ENCODE data around the gene HES3.

HES3 gene

DNA sequence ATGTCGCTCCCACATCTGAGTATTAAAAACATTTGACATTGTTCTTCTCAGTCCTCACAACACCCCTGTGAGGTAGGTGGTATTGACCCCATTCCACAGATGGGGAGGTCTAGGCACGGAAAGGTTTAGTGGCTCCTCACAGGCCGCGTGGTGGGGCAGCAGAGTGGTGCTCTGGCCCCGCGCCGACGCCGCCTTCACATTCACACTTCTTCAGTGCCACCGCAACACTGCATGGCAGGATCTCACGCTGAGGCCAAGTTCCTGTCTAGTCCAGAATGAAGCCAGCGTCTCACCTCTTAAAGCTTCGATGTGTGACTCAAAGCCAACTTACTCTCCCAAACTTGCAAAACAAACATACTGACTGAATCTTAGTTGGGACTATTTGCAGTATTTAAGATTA is 20.4 kb upstream of the HES3 start:
- H3K9me3 ChIP-seq (ENCODE audit: control insufficient read depth, insufficient read depth, low read length): no peaks in the 10 kb centered on the region
- no peaks in the 10 kb centered on the region for H3K4me1 ChIP-seq (ENCODE audit: control insufficient read depth, insufficient read depth, low read length)
- H3K27me3 ChIP-seq (ENCODE audit: control insufficient read depth, insufficient read depth, low read length): no peaks in the 10 kb centered on the region
- H3K4me3 ChIP-seq (ENCODE audit: low read depth, low read length): no peak overlapping the region
- peaks cover 24% of the 10 kb centered on the region for H3K36me3 ChIP-seq (ENCODE audit: control insufficient read depth, insufficient read depth, low read length)
- H3K9ac ChIP-seq (ENCODE audit: low read depth, low read length): no peak overlapping the region

DNA sequence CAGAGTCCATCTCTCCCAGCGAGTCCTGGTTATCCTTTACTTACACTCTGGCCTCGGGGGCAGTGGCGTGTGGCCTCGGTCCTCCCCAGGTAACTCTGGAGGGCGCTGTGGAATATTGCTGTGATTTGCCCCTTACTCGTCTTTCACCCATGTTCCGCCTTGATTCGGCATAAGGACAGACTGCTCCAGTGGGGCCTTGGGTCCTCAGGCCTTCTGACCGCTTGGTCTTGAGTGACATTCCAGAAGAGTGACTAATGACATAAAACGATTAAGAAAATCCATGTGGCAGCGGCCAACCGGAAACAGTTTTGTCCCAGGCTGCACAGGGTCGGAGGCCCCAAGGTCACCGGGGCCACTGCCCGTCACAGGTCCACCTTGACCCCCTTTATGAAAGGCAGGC is 19.3 kb upstream of the HES3 start:
- no peak overlapping the region for H3K4me3 ChIP-seq (ENCODE audit: low read depth, low read length)
- H3K9ac ChIP-seq (ENCODE audit: low read depth, low read length): no peak overlapping the region
- no peaks in the 10 kb centered on the region for H3K9me3 ChIP-seq (ENCODE audit: control insufficient read depth, insufficient read depth, low read length)
- no peaks in the 10 kb centered on the region for H3K4me1 ChIP-seq (ENCODE audit: control insufficient read depth, insufficient read depth, low read length)
- H3K36me3 ChIP-seq (ENCODE audit: control insufficient read depth, insufficient read depth, low read length): peaks cover 24% of the 10 kb centered on the region
- H3K27me3 ChIP-seq (ENCODE audit: control insufficient read depth, insufficient read depth, low read length): no peaks in the 10 kb centered on the region

DNA sequence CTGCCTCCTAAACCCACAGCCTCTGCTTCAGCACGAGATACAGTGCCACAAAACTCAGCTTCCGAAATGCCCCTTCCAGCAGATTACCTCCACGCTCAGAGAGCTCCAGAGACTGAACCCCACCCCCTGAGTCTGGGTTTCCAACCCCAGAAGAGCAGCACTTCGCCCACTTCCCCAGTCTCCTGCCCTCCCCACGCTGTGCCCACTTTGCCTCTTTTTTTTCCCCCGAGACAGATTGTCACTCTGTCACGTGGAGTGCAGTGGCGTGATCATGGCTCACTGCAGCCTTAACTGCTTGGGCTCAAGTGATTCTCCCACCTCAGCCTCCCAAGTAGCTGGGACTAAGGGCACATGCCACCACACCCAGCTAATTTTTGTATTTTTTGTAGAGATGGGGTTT is 18.3 kb upstream of the HES3 start:
- Histone ChIP-seq H3K4me3 (ENCODE audit: low read depth, low read length) (no peak overlapping the region), H3K9me3 (ENCODE audit: control insufficient read depth, insufficient read depth, low read length) (no peaks in the 10 kb centered on the region), H3K4me1 (ENCODE audit: control insufficient read depth, insufficient read depth, low read length) (no peaks in the 10 kb centered on the region), H3K9ac (ENCODE audit: low read depth, low read length) (no peak overlapping the region), H3K27me3 (ENCODE audit: control insufficient read depth, insufficient read depth, low read length) (no peaks in the 10 kb centered on the region), H3K36me3 (ENCODE audit: control insufficient read depth, insufficient read depth, low read length) (peaks cover 24% of the 10 kb centered on the region)

DNA sequence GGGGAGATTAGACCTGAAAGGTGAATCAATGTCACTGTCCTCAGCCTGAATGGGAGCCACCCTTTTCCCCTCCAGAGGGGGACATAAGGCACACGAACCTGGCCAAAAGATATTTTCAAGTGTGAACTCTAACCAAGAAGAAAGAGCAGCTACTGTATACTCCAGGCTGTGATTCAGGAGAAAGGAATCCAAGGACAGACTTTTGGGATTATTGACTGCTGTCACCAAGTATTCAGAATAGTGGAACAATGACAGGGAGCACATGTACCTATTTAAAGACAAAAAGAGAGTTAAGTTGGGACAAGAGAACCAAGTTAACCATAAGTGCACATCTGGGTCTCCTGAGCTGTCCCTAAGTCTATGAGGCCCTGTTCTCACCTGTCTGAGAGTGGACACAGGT is 10.6 kb upstream of the HES3 start:
- Histone ChIP-seq H3K9ac (ENCODE audit: low read depth, low read length) (no peak overlapping the region), H3K9me3 (ENCODE audit: control insufficient read depth, insufficient read depth, low read length) (no peaks in the 10 kb centered on the region), H3K4me3 (ENCODE audit: low read depth, low read length) (no peak overlapping the region), H3K36me3 (ENCODE audit: control insufficient read depth, insufficient read depth, low read length) (peaks cover 24% of the 10 kb centered on the region), H3K27me3 (ENCODE audit: control insufficient read depth, insufficient read depth, low read length) (no peaks in the 10 kb centered on the region), H3K4me1 (ENCODE audit: control insufficient read depth, insufficient read depth, low read length) (peaks cover 4% of the 10 kb centered on the region)

DNA sequence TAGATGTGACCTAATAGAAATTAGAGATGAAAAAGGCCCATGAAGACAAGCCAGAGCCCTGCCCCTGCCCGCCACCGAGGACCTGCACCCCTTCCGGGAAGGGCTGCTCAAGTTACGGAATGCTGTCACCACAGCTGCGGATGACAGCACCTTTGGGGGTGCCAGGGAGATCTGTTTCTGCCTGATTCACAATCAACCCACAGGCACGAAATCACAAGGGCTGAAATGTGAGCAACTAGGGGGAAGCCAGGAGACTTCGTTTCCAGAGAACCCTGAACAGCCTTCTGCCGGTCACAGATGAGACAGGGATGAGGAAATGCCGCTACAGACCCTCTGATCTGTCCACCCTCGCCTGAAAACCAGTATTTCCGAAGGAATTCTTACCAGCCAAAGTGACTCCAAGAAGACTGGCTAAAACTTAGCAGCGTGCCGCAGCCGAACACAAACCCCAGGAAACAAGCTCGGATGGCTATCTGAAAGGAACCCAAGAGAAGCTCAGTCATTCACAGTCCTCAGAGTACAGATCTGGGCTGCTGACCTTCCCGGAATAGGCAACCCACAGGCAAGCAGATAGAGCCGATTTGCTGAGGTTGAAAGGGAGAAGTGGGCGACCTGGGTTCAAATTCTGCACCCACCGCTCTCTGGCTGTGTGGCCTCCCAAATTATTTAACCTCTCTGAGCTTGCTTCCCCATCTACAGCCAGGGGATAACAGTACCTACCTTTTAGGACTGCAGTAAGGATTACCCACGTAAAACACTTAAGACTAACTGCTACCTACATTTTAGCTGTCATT is 9.3 kb upstream of the HES3 start:
- H3K36me3 ChIP-seq (ENCODE audit: control insufficient read depth, insufficient read depth, low read length): peaks cover 24% of the 10 kb centered on the region
- H3K9me3 ChIP-seq (ENCODE audit: control insufficient read depth, insufficient read depth, low read length): no peaks in the 10 kb centered on the region
- H3K4me3 ChIP-seq (ENCODE audit: low read depth, low read length): peak overlapping the region; percentile 77
- peaks cover 9% of the 10 kb centered on the region for H3K4me1 ChIP-seq (ENCODE audit: control insufficient read depth, insufficient read depth, low read length)
- peak overlapping the region; percentile 73 for H3K9ac ChIP-seq (ENCODE audit: low read depth, low read length)
- H3K27me3 ChIP-seq (ENCODE audit: control insufficient read depth, insufficient read depth, low read length): no peaks in the 10 kb centered on the region

DNA sequence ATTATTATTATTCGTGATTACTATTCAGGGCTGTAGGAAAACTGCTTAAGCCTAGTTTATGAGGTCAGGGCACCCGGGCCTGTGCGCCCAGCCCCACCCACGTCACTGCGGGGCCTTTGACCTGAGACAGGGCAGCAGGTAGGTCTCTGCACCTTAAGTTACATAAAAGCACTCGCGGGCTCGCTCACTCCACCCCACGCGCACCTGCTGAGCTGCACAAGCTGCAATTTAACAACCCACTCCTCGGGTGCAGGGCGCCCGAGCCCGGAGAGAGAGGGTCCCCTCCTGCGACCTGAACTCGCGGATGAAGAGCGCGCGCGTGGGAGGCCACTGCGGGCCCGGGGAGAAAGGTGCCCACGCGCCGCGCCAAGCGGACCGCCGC is 8.7 kb upstream of the HES3 start:
- Histone ChIP-seq H3K4me3 (ENCODE audit: low read depth, low read length) (peak overlapping the region; percentile 77), H3K36me3 (ENCODE audit: control insufficient read depth, insufficient read depth, low read length) (peaks cover 24% of the 10 kb centered on the region), H3K27me3 (ENCODE audit: control insufficient read depth, insufficient read depth, low read length) (no peaks in the 10 kb centered on the region), H3K9me3 (ENCODE audit: control insufficient read depth, insufficient read depth, low read length) (no peaks in the 10 kb centered on the region), H3K4me1 (ENCODE audit: control insufficient read depth, insufficient read depth, low read length) (peaks cover 15% of the 10 kb centered on the region), H3K9ac (ENCODE audit: low read depth, low read length) (peak overlapping the region; percentile 73)

DNA sequence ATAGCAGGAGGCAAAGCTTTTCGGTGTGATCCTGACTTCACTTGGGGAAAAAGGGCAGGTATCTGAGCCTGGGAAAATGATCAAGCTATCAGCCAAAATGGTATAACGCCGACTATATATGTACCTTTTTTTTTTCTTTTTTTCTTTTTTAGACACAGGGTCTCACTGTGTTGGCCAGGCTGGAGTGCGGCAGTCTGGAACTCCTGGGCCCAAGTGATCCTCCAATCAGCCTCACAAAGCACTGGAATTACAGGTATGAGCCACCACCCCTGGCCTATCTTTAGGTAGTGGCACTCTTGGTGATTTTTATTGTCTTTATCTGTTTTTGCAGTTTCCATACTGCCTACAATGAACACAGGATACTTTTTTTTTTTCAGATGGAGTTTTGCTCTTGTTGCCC is 6.9 kb upstream of the HES3 start:
- Histone ChIP-seq H3K27me3 (ENCODE audit: control insufficient read depth, insufficient read depth, low read length) (peaks cover 2% of the 10 kb centered on the region), H3K4me1 (ENCODE audit: control insufficient read depth, insufficient read depth, low read length) (peaks cover 25% of the 10 kb centered on the region), H3K36me3 (ENCODE audit: control insufficient read depth, insufficient read depth, low read length) (peaks cover 15% of the 10 kb centered on the region), H3K9me3 (ENCODE audit: control insufficient read depth, insufficient read depth, low read length) (no peaks in the 10 kb centered on the region), H3K9ac (ENCODE audit: low read depth, low read length) (no peak overlapping the region), H3K4me3 (ENCODE audit: low read depth, low read length) (no peak overlapping the region)

DNA sequence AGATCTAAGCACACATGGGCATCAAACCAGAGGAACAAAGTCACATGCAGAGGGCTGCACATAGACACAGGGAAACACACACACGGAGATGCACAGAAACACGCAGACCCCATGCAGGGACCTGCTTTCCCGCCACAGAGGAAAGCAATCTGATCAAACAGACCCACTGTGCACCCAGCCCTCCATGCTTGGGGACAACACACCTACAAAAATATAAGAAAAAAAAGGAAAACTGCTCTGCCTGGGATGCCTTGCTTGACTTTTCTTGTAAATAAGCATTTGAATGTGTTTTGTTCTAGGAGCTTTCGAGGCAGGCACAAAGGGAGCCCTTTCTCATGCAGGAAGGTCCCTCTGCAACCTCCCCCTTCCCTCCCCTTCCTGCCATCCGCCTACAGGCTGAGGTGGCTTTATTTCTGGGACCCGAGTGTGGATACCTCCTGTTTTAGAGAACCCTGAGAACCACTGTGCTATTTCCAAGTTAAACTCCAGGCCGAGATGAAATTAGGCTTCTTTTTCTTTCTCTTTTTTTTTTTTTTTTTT is 4.7 kb upstream of the HES3 start:
- Histone ChIP-seq H3K36me3 (ENCODE audit: control insufficient read depth, insufficient read depth, low read length) (peaks cover 4% of the 10 kb centered on the region), H3K27me3 (ENCODE audit: control insufficient read depth, insufficient read depth, low read length) (peaks cover 15% of the 10 kb centered on the region), H3K4me1 (ENCODE audit: control insufficient read depth, insufficient read depth, low read length) (peaks cover 33% of the 10 kb centered on the region), H3K9me3 (ENCODE audit: control insufficient read depth, insufficient read depth, low read length) (no peaks in the 10 kb centered on the region), H3K4me3 (ENCODE audit: low read depth, low read length) (peak overlapping the region; percentile 33), H3K9ac (ENCODE audit: low read depth, low read length) (no peak overlapping the region)

DNA sequence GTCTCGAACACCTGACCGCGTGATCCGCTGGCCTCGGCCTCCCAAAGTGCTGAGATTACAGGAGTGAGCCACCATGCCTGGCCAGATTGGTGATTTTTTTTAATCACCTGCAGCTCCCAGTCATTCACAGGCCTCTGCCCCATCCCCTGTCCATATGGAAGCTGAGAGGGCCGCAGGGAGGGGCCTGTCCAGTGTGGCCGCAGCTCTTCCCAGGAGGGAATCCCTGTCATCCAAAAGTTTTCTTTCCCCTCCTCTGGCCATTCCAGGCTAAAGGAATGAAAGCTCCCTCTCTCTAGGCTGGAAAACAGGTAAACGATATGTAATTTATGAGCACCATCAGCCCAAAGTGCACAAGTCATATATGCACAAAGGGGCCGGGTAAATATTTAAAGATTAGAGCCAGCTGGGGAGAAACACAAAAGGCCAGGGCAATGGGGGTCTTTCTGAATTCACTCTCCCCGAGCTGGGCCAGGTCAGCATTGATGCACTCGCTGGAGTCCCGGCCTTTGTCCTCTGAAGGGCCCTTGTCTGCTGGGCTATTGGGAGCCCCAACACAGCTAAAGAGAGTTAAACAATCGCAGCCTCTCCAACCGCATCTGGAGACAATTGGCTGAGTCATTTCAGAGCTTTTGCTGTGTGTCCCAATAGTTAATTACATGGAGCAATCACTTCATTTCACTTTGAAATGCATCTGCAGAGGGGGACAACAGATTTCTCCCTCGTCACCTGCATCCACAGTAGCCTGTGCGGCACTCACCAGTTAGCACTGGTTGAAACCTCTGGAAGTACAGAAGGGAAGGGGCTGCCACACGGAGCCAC is 3.8 kb upstream of the HES3 start:
- Histone ChIP-seq H3K4me1 (ENCODE audit: control insufficient read depth, insufficient read depth, low read length) (peaks cover 28% of the 10 kb centered on the region), H3K4me3 (ENCODE audit: low read depth, low read length) (peak overlapping the region; percentile 1), H3K36me3 (ENCODE audit: control insufficient read depth, insufficient read depth, low read length) (no peaks in the 10 kb centered on the region), H3K27me3 (ENCODE audit: control insufficient read depth, insufficient read depth, low read length) (peaks cover 16% of the 10 kb centered on the region), H3K9ac (ENCODE audit: low read depth, low read length) (peak overlapping the region; percentile 2), H3K9me3 (ENCODE audit: control insufficient read depth, insufficient read depth, low read length) (no peaks in the 10 kb centered on the region)

DNA sequence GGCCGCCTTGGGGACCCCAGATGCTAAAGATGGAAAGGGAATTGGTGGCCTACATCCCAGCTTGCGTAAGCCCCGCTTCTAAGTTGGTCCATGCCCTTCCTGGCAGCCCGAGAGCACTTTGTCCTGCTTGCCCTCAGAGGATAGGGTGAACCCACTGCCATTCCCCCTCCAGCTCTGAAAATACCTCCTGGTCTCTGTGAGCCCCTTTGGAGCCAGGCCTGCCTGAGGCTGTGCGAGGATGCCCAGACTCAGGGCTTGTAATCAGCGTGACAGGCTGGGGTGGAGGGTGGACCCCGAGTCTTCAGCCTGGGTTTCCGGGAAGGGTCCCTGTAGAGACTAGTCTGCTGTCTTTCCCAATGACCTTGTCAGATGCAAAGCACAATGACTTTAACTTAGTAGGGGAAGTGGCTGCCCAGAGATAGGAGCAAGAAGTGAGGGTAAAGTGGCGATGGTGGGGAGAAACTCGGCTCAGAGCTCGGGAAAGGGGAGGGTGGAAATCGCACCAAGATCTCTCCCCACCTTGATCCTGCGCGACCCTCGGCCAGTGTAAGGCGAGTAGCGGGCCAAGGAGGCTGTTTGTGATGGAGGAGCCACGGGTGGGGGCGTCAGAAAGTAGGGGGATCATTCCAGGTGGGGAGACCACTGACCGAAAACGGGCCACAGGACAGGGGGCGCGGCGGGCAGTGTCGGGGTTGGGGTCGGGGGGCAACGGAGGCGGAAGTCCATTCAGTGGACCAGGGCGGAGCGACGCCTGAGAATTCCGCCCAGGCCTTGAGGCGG is 2.7 kb upstream of the HES3 start:
- peak overlapping the region; percentile 19 for H3K4me3 ChIP-seq (ENCODE audit: low read depth, low read length)
- H3K36me3 ChIP-seq (ENCODE audit: control insufficient read depth, insufficient read depth, low read length): no peaks in the 10 kb centered on the region
- peaks cover 28% of the 10 kb centered on the region for H3K4me1 ChIP-seq (ENCODE audit: control insufficient read depth, insufficient read depth, low read length)
- peaks cover 16% of the 10 kb centered on the region for H3K27me3 ChIP-seq (ENCODE audit: control insufficient read depth, insufficient read depth, low read length)
- H3K9ac ChIP-seq (ENCODE audit: low read depth, low read length): no peak overlapping the region
- H3K9me3 ChIP-seq (ENCODE audit: control insufficient read depth, insufficient read depth, low read length): no peaks in the 10 kb centered on the region

DNA sequence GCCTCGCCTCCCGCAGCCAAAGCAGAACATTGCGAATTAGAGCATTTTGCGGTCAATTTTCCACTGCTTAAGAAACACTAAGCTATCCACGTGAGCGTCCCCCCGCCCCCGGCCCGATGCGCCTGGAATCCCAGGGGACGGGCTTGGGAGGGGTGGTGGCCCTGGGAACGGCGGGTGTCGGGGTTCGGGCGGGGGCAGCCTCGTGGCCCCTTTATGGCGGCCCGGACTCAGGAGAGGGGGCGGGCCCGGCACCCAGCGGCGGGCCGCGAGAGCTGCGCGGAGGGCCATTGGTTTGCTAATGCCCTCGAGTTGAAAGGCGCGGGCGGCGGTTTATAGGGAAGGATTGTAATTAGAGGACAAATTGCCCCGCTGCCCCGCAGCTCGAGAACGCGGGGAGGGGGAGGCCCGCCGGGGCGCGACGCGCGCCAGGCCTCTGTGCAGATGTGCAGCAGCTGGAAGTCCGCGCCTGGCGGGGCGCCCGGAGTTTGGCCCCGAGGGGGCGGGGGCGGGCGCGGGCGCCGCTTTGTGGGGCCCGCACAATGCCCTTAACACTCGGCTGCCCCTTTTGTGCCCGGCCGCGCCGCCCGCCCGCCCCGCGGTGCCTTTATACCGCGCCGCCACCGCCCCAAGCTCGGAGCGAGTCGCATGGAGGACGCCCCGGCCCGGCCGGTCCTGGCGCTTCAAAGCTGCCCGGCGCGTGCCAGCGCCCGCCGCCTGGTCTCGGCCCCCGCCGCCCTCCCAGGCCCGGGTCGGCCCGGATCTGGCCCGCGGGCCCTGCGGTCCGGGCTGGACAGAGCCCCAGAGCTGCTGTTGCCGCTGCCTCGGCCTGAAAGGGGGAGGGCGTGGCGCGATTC is 1.9 kb upstream of the HES3 start:
- Histone ChIP-seq H3K4me3 (ENCODE audit: low read depth, low read length) (peak overlapping the region; percentile 19), H3K9ac (ENCODE audit: low read depth, low read length) (no peak overlapping the region), H3K27me3 (ENCODE audit: control insufficient read depth, insufficient read depth, low read length) (peaks cover 19% of the 10 kb centered on the region), H3K36me3 (ENCODE audit: control insufficient read depth, insufficient read depth, low read length) (no peaks in the 10 kb centered on the region), H3K4me1 (ENCODE audit: control insufficient read depth, insufficient read depth, low read length) (peaks cover 28% of the 10 kb centered on the region), H3K9me3 (ENCODE audit: control insufficient read depth, insufficient read depth, low read length) (no peaks in the 10 kb centered on the region)
